ENCODE measurements around the gene TMEM198.

DNA sequence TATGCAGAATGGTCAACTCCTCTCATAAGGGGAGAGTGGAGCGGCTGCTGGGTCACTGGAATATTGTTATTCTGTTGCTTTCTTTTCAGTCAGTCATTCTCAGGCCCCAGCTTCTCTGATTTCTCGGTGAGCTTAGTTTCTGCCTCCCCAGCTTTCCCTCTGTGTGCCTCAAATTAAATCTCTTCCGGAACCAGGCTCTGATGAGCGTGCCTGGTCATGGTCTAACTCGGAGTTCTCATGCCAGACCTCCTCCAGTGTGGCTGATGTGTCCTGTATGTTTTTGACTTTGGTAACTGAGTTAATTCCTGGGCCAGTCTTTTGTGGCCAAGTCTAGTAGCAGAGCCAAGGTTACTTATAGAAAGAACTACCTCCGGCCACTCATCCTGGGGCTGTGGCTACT lies 48.9 kb downstream of the TMEM198 start:
- no peak for TF ChIP-seq SP1 (IDR thresholded peaks at IDR 0.05)
- TF ChIP-seq BHLHE40 (IDR thresholded peaks at IDR 0.05; ENCODE audit: borderline replicate concordance): no peak
- TF ChIP-seq FOXM1 (IDR thresholded peaks at IDR 0.05; ENCODE audit: borderline replicate concordance): no peak

Measured in HEK293T (cell line).